Skin of body (tissue), 2 donors: ENCODE results near the gene SHMT2. TPM values are rescaled to one million over a fixed set of nuclear protein-coding genes. Genes with fewer than 3 reads are reported as not detected.
A peak's percentile ranks its signal among the peaks of the same experiment; 100 is the strongest.

ENCODE experiments used
- DNase-seq: peaks from one replicate; lab custom pipeline; 2025; lab: John Stamatoyannopoulos, UW
- total RNA-seq: library from RNA; depleted of rRNA; stranded (reverse); fragments of >200 nt; gene quantifications from one replicate; pipeline ENCODE4 v1.2.3, GENCODE V29; 2014

SHMT2 gene
- total RNA-seq, 1 donor from 2014 or later = 48.8 TPM

GRCh38 chr12:57196956-57197355 is 32.6 kb upstream of the SHMT2 start:
- DNase-seq = no peak

DNA sequence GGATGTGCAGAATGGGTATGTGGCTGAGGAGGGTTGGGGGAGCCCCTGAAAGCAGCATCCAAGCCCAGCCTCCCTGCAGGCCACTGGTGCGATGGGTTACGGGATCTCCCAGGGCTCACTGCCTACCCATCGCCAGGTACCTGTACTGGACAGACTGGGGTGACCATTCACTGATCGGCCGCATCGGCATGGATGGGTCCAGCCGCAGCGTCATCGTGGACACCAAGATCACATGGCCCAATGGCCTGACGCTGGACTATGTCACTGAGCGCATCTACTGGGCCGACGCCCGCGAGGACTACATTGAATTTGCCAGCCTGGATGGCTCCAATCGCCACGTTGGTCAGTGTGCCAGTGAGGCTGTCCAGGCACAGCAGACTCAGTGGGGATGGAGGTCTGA is 31.2 kb upstream of the SHMT2 start:
- no peak for DNase-seq

DNA sequence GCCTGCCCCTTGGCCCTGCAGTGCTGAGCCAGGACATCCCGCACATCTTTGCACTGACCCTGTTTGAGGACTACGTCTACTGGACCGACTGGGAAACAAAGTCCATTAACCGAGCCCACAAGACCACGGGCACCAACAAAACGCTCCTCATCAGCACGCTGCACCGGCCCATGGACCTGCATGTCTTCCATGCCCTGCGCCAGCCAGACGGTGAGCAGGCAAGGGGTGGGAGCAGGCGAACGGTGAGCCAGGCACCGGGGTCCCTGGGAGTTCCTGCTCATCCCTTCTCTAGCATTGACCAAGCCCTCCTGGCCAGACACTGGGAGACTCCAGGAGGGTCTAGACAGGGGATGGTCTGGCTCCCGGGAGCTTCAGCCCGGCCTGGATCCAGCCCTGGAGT is 30.3 kb upstream of the SHMT2 start:
- no peak for DNase-seq

- no peak for DNase-seq
These were observed 29.0 kb upstream of the SHMT2 start for GRCh38 chr12:57200497-57200896.

DNA sequence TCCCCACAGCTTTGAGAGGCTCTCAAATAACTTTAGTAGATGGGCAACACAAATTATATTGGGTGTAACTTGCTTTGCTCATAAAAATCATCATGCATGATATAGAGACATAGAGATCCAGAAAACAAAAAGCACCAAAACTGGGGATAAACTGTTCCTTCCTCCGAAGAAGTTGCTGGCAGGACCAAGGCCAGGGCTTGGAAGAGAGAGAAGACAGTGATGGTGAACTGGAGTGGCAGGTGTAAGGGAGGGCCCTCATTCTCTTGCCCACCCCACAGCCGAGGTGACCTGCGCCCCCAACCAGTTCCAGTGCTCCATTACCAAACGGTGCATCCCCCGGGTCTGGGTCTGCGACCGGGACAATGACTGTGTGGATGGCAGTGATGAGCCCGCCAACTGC is 28.3 kb upstream of the SHMT2 start:
- DNase-seq = no peak

DNA sequence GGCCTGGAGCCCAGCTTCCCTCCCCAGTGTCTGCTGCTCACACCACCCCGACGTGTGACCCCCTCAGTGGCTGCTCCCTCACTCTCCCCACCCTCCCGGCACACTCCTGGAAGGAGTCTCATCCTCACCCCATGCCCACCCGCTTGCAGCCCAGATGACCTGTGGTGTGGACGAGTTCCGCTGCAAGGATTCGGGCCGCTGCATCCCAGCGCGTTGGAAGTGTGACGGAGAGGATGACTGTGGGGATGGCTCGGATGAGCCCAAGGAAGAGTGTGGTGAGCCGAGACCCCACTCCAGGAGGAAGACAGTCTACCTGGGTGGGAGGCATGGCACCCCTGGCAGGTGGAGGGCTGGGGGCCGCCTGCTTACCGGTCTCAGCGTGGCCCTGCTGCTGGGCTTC is 27.9 kb upstream of the SHMT2 start:
- no peak for DNase-seq

DNA sequence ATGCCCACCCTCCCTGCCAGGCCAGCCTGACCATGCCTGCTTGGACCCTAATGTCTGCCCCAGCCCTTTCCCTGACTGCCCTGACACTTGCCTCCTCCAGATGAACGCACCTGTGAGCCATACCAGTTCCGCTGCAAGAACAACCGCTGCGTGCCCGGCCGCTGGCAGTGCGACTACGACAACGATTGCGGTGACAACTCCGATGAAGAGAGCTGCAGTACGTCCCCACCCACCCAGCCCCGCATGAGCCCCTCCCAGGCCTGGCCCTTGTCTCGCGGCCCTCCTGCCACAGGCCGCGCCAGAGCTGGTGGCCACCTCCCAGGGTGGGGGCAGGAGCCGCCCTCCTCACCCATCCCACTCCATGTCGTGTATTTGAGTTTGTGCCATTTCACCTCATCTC is 27.2 kb upstream of the SHMT2 start:
- no peak for DNase-seq

- no peak for DNase-seq
These were observed 26.3 kb upstream of the SHMT2 start for GRCh38 chr12:57203201-57203600.

GRCh38 chr12:57203791-57204190 is 25.7 kb upstream of the SHMT2 start:
- DNase-seq = no peak

DNA sequence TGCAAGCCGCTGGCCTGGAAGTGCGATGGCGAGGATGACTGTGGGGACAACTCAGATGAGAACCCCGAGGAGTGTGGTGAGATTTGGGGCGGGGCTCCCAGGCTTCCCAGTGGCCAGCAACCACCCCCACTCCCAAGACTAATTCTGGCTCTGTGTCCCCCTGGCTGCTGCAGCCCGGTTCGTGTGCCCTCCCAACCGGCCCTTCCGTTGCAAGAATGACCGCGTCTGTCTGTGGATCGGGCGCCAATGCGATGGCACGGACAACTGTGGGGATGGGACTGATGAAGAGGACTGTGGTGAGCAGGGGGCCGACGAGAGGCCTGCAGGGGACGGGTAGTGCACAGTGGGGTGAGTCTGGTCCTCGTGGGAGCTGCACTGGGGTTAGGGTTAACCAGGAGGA is 25.1 kb upstream of the SHMT2 start:
- DNase-seq = no peak

DNA sequence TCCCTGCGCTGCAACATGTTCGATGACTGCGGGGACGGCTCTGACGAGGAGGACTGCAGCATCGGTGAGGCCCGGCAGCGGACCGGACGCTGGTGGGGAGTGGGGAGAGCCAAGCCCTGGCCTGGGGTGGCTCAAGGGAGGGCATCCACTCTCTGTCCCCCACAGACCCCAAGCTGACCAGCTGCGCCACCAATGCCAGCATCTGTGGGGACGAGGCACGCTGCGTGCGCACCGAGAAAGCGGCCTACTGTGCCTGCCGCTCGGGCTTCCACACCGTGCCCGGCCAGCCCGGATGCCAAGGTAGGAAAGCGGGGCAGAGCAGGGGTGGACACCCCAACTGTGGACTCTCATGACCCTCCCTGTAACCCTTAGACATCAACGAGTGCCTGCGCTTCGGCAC is 24.3 kb upstream of the SHMT2 start:
- DNase-seq = no peak

DNA sequence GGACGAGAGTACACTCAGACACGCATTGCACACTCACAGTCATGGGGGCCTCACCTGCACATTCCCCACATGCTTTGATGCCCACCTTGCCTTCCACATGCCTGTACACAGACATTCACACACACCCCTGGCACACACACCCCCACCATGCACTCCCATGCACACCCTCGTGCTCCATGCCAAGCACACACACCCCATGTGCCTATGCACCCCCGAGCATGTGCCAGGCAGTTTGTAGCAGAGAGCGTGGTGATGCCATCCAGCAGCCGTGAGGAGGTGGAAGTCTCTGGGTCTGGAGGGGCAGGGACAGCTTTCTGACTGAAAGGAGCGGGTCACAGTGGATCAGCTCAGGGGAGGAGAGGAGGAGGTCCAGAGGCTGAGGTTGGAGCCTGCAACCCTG is 23.6 kb upstream of the SHMT2 start:
- no peak for DNase-seq

DNA sequence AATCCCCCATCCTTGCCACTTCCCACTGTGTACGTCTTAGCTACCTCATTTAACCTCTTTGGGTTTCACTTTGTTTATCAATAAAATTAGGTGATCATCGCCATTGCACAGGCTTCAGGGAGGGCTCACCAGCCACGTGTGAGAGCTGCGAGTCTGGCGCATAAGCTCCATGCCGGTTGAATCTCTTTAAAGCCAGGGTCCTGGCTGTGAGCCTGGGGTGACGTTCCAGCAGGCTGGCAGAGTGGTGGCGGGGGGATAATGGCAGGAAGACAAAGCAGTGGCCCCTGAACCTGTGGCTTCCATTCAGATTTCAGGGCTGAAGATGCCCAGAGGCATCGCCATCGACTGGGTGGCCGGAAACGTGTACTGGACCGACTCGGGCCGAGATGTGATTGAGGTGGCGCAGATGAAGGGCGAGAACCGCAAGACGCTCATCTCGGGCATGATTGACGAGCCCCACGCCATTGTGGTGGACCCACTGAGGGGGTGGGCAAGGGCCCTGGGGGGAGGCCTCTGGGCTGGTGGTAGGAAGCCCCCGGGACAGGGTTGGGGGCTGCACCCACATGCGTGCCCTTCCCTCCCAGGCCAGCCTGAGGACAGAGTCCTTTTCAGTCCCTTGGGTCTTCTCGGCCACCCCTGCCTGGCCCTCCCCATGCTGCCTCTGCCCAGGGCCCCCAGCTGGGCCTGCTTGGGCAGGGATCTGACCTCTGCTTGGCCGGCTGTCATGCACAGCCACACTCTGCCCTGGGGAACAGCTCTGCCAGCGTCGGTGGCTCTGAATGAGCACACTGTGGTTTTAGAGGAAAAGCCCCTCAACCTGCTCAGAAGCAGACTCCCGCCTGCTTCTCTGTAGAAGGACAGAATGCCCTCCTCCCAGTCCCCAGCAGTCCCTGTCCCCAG is 21.5 kb upstream of the SHMT2 start:
- DNase-seq = no peak

DNA sequence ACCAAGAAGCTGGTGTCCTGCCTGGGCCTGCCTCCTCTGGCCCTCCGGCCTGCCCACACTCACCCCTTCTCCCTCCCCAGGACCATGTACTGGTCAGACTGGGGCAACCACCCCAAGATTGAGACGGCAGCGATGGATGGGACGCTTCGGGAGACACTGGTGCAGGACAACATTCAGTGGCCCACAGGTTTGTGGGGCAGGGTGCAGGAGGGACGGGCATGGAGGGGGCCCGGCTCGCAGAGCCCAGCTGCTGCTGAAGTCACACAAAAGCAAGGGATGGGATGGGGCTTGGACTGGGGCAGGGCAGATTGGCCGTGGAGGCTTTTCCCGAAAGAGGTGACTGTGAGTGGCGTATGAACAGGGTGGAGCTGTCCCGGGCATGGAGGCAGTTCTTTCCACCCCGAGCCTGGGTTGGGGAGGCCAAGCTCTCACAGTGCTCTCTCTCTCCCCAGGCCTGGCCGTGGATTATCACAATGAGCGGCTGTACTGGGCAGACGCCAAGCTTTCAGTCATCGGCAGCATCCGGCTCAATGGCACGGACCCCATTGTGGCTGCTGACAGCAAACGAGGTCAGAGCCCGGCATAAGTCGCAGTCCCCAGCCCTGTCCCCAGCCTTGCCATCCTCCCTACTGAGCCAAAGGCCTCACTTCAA is 20.8 kb upstream of the SHMT2 start:
- no peak for DNase-seq

DNA sequence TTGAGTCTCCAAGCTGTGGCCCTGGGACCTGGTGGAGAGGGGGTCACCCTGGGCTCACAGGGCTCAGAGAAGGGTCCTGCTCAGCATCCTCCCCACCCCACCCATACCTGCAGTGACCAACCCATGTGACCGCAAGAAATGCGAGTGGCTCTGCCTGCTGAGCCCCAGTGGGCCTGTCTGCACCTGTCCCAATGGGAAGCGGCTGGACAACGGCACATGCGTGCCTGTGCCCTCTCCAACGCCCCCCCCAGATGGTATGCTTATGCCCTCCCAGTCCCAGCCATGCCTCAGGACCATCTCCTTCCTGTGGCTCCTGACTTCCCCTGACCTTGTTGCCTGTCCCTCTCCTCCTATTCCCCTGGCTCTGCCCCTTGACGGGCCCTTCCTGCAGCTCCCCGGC is 19.6 kb upstream of the SHMT2 start:
- no peak for DNase-seq

- DNase-seq = no peak
These were observed 19.1 kb upstream of the SHMT2 start for GRCh38 chr12:57210461-57210860.

DNA sequence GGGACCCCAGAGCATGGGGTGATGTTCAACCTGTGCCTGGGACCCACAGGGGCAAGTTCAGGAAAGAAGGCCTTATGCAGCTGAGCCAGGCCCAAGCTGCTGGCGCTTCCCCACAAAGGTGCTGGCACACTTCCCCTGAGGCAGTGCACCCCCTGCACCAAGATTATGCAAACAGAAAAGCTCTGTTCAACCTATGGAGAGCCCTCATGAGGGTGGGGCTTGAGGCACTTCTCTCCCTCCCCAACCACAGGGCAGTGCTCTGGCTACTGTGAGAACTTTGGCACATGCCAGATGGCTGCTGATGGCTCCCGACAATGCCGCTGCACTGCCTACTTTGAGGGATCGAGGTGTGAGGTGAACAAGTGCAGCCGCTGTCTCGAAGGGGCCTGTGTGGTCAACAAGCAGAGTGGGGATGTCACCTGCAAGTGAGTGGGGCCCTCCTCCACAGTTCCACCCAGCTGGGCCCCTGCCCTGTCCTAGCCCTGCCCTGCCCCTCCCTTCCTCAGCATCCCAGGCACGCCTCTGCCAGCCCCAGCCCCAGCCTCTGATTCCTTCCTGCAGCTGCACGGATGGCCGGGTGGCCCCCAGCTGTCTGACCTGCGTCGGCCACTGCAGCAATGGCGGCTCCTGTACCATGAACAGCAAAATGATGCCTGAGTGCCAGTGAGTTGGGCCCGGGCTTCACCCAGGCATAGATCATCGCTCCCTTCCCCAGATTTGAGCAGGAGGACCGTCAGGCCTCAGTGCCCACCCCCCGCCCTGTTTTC is 18.4 kb upstream of the SHMT2 start:
- no peak for DNase-seq

DNA sequence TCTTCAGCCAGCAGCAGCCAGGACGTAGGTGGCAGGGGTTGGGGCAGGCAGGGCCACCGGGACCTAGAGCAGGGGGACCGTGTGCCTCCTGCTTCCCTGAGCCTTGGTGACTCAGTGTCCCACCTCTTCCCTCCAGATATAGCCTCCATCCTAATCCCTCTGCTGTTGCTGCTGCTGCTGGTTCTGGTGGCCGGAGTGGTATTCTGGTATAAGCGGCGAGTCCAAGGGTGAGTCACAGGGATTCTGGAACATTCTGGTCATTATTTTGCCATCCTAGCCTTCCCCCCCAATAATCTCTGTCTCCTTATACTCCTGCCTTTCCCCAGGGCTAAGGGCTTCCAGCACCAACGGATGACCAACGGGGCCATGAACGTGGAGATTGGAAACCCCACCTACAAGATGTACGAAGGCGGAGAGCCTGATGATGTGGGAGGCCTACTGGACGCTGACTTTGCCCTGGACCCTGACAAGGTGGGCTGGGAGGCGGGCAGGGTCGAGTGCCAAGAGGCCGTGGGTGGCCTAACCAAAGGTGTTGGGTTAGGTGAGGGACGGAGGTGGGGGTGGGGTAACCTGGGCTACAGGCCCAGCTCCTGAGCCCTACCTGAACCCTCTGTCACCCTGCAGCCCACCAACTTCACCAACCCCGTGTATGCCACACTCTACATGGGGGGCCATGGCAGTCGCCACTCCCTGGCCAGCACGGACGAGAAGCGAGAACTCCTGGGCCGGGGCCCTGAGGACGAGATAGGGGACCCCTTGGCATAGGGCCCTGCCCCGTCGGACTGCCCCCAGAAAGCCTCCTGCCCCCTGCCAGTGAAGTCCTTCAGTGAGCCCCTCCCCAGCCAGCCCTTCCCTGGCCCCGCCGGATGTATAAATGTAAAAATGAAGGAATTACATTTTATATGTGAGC is 17.5 kb upstream of the SHMT2 start:
- no peak for DNase-seq

- no peak for DNase-seq
These were observed 16.8 kb upstream of the SHMT2 start for GRCh38 chr12:57212701-57213057.

DNA sequence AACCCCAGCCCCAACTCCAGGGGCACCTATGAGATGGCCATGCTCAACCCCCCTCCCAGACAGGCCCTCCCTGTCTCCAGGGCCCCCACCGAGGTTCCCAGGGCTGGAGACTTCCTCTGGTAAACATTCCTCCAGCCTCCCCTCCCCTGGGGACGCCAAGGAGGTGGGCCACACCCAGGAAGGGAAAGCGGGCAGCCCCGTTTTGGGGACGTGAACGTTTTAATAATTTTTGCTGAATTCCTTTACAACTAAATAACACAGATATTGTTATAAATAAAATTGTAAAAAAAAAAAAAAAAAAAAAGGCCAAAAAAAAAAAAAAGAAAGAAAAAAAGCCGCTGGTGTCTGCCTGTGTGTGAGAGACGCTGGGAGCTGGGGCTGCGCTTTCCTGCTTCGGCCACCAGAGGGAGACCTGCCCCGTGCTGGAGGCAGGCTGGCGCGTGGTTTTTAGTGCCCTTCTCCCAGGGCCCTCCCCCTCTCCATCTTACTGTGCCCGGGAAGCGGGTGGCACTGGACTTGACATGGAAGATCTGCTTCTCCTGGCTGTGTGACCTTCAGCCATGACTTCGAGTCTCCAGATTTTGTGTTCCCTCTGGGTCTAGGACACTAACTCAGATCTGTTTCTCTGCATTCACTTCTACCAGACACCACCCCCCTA is 16.3 kb upstream of the SHMT2 start:
- DNase-seq = peak; percentile 82
